GM12891 (cell line): Measurements from ENCODE around the gene LRRC1.

ENCODE experiments used
- POLR2A ChIP-seq: IDR thresholded peaks from 2 replicates; pipeline ENCODE4 v1.6.1; 2011; ENCODE audit warnings: low read depth, low read length, control low read depth
- SPI1 ChIP-seq: IDR thresholded peaks from 2 replicates; pipeline ENCODE4 v1.6.1; 2011; ENCODE audit warnings: low read depth, low read length, control low read depth
- TAF1 ChIP-seq: IDR thresholded peaks from 2 replicates; pipeline ENCODE4 v1.6.1; 2011; ENCODE audit warnings: low read depth, low read length, control low read depth

DNA sequence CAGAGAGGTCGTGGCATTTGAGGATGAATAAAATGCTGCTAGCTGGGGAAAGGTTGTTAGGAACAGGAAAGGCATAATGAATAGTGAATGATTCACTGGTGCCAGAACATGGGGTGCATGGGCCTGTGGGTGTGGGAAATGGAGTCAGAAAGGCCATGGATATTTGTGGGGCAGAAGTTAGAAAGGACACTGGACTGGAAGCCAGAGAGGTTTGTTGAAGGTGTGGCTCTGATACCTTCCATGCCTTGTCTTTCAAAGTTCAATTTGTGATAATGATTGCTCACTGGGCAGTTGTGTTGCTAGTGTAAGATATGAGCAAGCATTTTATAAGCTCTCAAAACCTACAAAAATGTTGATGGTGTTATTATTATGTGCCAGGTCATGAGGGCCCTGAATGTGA, 32.7 kb downstream of the LRRC1 start:
- no peak for TF ChIP-seq POLR2A
- no peak for TF ChIP-seq SPI1
- no peak for TF ChIP-seq TAF1
